CD1c-positive myeloid dendritic cell (primary cell): ENCODE results near the gene SNTB2.

Experiments used
- DNase-seq: peaks from one replicate; pipeline ENCODE4 v3.0.0-alpha.2; 2016; ENCODE audit errors: extremely low spot score

Gene SNTB2

DNA sequence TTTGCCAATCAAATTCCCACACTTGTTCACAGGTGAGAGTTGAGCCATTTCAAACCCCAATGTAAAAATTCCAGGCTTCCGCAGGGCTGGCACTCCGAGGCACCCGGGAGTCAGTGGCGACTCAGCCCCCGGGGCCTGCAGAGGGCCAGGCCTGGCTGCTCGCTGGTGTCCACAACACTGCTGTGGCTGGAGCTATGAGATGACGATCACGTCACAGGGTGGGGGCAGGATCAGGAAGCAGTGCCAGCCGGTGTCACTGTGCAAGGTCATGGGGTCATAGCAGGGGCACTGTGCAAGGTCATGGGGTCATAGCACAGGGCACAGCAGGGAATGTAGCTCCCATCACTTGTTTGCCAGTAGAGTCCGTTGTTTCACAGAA is 131.9 kb downstream of the SNTB2 start:
- DNase-seq: no peak

DNA sequence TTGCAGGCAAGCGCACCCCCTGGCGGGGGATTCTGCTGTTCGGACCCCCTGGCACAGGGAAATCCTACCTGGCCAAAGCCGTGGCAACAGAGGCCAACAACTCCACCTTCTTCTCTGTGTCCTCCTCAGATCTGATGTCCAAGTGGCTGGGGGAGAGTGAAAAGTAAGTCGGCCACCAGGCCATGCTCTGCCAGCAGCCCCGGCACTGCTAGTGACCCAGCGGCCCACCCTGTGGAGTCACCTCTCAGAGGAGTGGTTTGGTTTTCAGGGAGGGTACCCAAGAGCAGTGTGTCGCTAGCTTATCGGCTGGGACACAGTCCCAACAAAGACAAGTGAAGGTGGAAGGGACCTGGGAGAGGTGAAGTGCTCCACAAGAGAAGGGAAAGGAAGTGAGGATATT is 132.4 kb downstream of the SNTB2 start:
- DNase-seq: no peak

- DNase-seq: no peak
These were observed 133.1 kb downstream of the SNTB2 start for GRCh38 chr16:69319826-69320739.

GRCh38 chr16:69320740-69321073 is 133.7 kb downstream of the SNTB2 start:
- no peak for DNase-seq

- DNase-seq: no peak
These were observed 134.1 kb downstream of the SNTB2 start for GRCh38 chr16:69321080-69321479.

GRCh38 chr16:69322343-69322742 is 135.4 kb downstream of the SNTB2 start:
- no peak for DNase-seq

DNA sequence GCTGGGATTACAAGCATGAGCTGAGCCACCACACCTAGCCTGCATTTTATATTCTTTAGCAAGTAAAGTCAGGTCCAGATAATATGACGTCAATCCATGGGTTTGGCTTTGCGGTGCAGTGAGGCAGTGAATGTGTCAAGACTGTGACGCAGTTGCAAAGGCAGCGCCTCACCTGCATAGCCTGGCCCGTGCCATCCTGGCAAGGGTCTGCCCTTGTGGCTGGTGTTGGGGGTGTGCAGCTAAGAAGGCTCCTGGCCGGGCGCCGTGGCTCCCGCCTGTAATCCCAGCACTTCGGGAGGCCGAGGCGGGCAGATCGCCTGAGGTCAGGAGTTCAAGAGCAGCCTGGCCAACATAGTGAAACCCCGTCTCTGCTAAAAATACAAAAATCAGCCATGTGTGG is 136.5 kb downstream of the SNTB2 start:
- no peak for DNase-seq

- peak; percentile 52 for DNase-seq
These were observed 137.1 kb downstream of the SNTB2 start for GRCh38 chr16:69324013-69324531.

DNA sequence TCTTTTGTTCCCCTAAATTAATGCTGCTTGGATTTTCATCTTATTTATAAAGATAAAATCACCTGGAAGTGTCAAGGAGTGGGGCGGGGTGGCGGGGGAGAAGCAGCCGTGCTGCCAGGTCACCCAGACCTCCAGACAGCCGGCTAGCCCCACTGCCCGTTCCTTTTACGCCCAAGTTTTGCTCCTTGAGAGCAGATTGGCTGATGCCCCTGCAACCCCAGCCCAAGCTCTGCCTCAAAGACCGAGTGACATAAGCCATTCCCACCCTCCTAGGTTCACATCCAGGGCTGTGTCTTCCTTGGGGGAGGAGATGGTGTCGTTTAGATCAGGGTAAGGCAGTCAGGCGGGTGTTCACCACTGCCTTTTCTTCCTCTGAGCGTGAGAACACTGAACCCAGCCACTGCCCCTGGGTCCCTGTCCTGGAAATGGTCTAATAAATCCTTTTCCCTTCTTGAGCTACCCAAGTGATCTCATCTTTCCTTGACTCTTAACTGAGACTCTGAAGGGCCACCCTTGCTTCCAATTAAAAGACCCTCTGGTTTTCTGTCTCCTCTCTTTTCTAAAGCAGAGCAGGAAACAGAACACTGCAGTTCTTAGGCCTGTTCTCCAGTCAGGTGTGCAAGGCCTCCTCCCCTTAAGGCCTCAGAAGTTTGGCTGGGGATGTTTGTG is 137.8 kb downstream of the SNTB2 start:
- no peak for DNase-seq

DNA sequence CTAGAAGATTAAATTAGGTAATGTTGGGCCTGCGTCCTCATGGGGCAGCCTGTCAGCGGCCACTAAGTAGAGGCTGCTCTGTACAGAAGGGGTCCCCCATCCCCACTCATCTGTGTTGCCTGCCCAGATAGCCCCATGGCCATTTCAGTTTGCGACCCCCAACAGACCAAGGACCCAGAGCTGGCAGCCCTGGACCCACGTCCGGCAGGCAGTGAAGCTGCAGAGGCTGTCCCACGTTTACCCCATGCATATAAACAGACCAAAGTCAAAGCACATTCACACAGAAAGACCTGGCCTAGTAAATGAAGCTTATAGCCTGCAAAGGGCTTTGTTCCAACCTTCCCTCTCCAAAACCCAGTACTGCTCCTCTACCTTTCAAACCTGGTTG is 138.8 kb downstream of the SNTB2 start:
- DNase-seq: no peak

DNA sequence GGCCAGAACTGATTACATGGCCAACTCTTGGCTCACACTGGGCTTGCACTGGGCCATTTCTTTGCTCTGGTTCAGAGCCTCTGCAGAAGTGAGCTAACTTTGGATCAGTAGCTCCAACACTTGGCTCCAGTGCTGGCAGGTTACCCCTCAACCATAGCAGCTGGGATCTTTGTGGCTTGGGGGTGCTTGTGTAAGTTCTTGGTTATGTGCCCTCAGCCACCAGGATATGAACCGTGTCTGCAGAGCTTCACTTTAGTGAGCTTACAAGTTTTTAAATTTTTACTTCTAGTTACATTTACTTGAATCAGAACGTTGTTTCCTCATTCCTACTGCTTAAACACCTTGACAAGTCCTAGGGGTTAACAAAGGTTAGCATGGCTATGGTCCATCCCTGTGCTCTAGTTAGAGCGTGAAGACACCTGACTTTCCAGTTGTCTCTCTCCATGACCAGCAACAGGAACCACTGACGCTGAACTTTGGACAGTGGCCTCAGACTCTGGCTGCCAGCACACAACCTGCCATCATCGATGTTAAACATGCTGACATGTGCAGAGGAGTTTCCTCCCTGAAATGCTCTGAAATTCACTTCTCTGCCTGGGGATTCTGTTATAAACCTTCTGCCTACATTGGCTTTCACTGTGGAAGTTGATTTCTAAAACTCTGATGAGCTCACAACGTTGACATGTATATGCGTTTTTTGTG is 139.4 kb downstream of the SNTB2 start:
- DNase-seq: no peak

DNA sequence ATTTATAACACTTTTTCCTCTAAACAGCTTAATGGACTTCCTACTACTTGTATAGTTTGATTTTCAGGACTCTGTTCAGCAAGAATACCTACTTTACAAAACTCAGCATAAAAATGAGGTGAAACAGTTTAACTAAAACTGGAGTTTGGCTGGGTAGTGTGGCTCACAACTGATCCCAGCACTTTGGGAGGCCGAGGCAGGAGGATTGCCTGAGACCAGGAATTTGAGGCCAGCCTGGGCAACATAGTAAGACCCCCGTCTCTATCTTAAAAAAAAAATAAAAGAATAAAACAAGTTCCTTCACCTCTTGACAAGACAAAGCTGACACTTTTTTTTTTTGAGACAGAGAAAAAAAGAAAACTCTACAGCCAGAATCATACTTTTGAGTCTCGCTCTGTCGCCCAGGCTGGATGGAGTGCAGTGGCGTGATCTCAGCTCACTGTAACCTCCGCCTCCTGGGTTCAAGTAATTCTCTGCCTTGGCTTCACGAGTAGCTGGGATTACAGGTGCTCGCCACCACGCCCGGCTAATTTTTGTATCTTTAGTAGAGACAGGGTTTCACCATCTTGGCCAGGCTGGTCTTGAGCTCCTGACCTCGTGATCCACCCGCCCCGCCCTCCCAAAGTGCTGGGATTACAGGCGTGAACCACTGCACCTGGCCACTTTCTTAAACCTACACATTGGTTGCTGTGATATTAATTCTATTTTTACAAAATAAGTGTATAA is 140.8 kb downstream of the SNTB2 start:
- DNase-seq: no peak

- DNase-seq: no peak
These were observed 141.9 kb downstream of the SNTB2 start for GRCh38 chr16:69328854-69329316.

- DNase-seq: no peak
These were observed 142.7 kb downstream of the SNTB2 start for GRCh38 chr16:69329369-69330285.

DNA sequence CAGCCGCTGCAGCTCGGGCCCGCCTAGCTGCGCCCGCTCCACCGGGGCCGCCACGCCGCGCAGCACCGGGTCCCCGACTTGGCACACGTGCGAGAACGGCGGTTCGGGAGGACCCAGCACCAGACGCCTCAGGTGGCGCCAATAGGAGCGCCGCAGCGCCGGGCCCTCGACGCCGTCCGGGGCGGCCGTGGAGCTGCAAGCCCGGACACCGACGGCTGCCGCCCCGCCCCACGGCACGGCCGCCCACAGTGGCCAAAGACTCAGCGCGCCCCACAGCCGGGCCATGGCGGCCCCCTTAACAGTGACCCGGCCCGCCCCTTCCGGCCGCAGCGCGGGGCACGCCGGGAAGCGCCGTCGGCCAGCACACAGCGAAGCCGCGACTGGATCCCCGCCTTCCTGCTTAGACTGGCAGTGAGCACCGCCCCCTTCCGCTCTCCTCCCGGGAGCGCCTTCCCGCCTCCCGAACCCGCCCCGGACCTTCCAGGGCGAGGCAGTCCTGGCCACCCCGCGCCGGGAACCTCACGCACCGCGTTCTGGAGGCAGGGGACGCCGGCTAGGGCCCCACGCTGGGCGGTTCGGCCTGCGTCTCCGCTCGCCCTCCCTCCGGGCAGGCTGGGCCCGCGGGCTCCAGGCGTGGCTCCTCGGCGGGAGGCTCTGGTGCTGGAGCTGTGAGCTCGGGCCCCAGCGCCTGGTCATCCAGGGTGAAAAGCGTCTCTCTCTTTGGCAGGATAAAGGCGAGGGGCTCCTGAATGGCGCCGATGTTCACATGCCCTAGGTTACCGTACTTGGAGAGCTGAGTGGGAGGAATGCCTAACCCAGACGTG is 143.5 kb downstream of the SNTB2 start, which contains the start of gene PDF:
PDF (minus strand) TSS at position 303 of the 824 bp plus-strand sequence; CDS start at position 285, 18 bp downstream.
- DNase-seq: peak; percentile 93

DNA sequence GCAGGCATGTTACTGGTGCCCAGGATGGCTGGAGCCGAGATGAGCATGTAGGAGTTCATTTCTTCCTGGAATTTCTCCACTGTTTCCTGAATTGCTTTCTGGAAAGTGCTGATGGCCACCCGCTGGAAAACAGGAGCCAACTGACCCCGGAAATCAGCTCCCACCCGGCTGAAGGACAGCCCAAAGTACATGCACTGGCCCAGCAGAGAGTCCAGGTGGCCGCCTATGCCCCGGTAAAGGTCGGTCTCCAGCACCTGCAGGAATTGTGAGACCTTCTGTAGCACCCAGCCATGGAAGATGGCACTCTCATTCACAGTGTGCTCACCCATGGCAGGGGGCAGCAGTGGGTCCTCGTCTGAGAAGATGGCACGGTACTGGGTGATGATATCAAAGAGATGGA is 147.7 kb downstream of the SNTB2 start:
- no peak for DNase-seq

GRCh38 chr16:69338557-69339288 is 151.8 kb downstream of the SNTB2 start:
- DNase-seq: no peak

DNA sequence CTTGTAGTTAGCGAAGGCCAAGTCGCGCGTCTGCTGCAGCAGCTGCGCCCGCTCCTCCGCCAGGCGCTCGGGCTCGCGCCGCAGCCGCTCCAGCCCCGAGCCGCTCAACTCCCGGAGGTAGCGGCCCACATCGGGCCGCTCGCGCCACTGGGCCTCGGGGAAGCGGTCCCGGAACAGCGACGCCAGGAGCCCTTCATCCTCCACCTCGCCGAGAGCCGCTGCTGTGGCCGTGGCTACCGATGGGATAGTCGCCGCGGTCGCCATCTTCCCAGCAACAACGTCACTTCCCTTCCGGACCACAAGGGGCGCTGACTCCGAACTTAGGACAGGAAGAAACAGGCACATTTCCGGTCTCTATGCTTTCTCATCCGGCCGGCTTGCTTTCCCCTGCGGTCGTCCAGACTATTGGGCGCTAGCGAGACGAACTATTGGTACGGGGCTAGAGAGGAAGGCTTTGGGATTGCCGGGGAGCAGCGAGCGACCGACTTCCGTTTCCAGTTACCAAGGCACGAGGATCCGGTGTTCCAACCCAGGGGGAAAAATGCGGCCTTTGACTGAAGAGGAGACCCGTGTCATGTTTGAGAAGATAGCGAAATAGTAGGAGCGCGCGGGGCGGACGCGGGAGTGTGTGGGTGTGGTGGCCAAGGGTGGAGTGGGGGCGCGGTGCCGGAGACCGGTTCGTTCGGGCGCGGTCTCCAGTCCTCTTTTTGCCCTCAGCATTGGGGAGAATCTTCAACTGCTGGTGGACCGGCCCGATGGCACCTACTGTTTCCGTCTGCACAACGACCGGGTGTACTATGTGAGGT is 152.5 kb downstream of the SNTB2 start, which contains the start of the genes COG8 and NIP7:
COG8 (minus strand) TSS at position 276 of the 806 bp plus-strand sequence; CDS start at position 264, 12 bp downstream.
NIP7 (plus strand) TSS at position 484 of the 806 bp plus-strand sequence; CDS start at position 542, 58 bp downstream.
- DNase-seq: peak; percentile 98
